ENCODE measurements around the gene RXFP1. TPM values are rescaled to one million over a fixed set of nuclear protein-coding genes. Genes with fewer than 3 reads are reported as not detected.

Gene RXFP1
- total RNA-seq, 4 donors from 2014 or later = 0.13 TPM; not detected in 3

DNA sequence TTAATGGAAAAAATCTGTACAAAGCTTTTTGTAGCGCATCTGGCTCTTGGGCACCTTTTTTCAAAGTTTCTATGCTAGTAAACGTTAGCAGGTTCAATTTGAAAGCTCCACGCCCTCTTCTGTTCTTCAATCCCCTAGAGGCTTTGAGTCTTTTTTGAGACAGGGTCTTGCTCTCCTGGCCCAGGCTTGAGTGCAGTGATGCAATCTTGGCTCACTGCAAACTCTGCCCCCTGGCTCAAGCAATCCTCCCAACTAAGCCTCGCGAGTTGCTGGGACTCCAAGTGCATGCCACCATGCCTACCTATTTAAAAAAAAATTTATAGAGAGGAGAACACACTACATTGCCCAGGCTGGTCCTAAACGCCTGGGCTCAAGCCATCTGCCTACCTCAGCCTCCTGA, 9.2 kb downstream of the RXFP1 start:
- ATAC-seq (ENCODE audit: low FRiP score) (no peak), DNase-seq (ENCODE audit: low spot score) (no peak)
- TF ChIP-seq, protein P1, sequence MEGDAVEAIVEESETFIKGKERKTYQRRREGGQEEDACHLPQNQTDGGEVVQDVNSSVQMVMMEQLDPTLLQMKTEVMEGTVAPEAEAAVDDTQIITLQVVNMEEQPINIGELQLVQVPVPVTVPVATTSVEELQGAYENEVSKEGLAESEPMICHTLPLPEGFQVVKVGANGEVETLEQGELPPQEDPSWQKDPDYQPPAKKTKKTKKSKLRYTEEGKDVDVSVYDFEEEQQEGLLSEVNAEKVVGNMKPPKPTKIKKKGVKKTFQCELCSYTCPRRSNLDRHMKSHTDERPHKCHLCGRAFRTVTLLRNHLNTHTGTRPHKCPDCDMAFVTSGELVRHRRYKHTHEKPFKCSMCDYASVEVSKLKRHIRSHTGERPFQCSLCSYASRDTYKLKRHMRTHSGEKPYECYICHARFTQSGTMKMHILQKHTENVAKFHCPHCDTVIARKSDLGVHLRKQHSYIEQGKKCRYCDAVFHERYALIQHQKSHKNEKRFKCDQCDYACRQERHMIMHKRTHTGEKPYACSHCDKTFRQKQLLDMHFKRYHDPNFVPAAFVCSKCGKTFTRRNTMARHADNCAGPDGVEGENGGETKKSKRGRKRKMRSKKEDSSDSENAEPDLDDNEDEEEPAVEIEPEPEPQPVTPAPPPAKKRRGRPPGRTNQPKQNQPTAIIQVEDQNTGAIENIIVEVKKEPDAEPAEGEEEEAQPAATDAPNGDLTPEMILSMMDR (IDR thresholded peaks at IDR 0.05) = no peak

DNA sequence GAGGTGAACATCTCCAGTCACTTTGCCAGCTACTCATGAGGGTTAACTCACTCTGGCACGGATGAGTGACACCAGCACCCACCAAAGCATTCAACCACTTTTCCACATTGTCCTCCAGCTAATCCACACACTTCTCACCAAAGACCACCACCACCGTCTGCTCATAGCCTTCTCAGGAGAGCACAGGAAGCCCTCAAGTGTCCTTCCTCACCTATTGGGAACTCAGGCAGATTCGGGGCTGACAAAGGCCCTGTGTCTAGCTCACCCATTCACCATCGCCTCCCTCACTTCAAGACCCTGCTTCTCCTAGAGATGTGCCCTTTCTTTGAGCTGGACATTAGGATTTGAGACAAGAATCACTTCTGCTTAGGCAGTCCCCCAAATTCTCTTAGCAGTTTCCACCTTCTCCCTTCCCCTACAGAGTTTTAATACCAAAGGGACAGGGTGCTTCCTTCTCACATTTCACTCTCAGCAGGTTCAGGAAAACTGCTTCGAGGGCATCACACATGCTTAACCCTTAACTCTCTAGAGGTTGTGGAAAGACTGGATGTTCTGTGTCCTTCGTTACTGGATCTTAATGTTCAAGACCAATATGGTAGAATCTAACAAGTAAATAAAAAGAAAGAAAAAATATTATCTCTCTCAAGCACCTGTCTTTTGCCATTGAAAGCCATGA, 11.0 kb downstream of the RXFP1 start:
- TF ChIP-seq, protein P1 (IDR thresholded peaks at IDR 0.05) = no peak
- ATAC-seq (ENCODE audit: low FRiP score) (no peak), DNase-seq (ENCODE audit: low spot score) (no peak)

DNA sequence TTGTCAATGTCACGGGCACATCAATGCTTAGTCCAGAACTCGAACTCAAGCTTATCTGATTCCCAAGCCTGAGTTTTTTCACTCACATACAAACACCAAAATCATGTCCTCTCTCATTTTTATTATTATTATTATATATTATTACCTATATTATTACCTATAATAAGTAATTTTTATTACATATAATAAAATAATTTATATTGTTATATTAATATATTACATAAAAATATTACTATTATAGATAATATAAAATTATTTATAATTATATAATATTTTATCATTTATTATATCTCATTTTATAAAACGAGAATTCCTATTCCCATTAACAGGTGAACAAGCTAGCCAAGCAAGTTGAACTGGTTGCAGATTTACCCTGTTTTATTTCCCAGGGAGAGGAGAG, 13.0 kb downstream of the RXFP1 start:
- TF ChIP-seq, protein P1 (IDR thresholded peaks at IDR 0.05) = no peak
- ATAC-seq (ENCODE audit: low FRiP score) (no peak), DNase-seq (ENCODE audit: low spot score) (no peak)

DNA sequence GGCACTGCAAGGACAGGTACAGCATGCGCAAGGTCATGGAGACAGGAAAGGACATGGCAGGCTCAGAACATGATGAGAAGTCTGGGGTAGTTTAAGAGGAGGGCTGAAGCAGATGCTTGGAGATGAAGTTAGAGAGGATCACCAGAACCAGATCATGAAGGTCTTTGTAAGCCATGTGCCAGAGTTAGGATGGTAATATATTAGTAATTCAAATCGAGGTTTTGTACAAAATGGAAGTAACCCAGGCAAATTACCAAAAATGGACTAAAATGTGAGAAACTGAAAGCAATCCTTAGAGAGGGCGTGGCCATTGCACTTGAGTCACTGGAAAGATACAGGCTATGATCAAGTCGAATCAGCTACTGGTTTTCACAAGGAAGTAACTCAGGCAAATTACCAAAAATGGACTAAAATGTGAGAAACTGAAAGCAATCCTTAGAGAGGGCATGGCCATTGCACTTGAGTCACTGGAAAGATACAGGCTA, 13.5 kb downstream of the RXFP1 start:
- ATAC-seq (ENCODE audit: low FRiP score) (no peak), DNase-seq (ENCODE audit: low spot score) (no peak)
- TF ChIP-seq, protein P1 (IDR thresholded peaks at IDR 0.05) = no peak

DNA sequence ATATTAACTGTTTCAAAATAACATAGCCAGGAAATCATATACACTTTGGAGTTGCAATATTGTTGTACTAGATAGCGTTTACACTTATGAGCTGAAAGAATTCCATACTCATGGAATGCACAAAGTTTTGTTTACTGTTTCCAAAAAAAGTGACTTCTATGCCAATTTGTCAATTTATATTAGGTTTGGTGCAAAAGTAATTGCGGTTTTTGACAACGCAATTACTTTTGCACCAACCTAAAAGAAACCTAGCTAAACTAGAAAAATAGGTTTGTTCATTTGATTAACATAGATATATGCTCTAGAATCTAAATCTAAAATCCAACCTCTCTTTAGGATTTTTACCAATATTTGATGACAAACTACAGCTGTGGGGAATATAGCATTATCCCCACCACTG, 15.2 kb downstream of the RXFP1 start:
- TF ChIP-seq, protein P1 (IDR thresholded peaks at IDR 0.05) = no peak
- DNase-seq (ENCODE audit: low spot score) (no peak), ATAC-seq (ENCODE audit: low FRiP score) (no peak)

DNA sequence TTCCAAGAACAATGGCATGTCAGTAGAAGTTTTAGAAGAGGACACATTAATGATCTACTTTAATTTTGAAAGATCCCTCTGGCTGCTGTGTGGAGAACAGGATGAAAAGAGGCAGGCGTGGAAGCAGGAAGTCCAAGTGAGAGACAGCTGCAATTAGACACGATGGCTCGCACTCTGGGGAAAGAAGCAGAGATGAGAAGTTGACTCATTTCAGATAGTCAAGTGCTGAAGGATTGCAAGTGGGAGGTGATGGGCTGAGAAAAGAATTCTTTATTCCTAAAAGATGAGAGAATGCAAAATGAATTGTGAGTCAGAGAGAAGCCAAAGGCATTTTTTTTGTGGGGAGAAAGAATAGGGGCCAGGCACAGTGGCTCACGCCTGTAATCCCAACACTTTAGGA, 16.5 kb downstream of the RXFP1 start:
- no peak for DNase-seq (ENCODE audit: low spot score)
- ATAC-seq (ENCODE audit: low FRiP score) = no peak
- TF ChIP-seq, protein P1 (IDR thresholded peaks at IDR 0.05) = no peak

DNA sequence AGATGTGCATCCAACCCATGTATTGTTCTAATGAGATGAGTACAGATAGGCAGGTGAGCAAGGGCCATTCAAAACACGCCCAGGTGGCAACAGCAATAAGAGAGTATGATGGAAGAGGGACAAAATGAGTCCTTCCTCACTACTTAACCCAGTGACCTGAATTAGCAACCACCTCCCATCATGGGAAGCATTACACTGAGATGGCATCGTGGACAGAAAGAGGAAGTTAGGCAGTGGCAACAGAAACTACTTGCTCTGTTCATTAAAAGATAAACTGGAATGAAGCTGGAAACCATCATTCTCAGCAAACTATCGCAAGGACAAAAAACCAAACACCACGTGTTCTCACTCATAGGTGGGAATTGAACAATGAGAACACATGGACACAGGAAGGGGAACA, 17.2 kb downstream of the RXFP1 start:
- DNase-seq (ENCODE audit: low spot score) (no peak), ATAC-seq (ENCODE audit: low FRiP score) (no peak)
- TF ChIP-seq, protein P1 (IDR thresholded peaks at IDR 0.05) = no peak

Measured in omental fat pad (tissue), 4 donors.